K562 (cell line): ENCODE measurements around the gene COG4. TPM values are rescaled to one million over a fixed set of nuclear protein-coding genes. Genes with fewer than 3 reads are reported as not detected.

Experiments
- ATAC-seq: fragments of 200-7000 bp; cut with Tn5 transposase; 3 replicates; pipeline ENCODE4 v1.9.1; 2020; ENCODE audit warnings: moderate library complexity
- BruUV-seq: library from RNA; stranded (reverse); fragments of 400-500 nt; replicated peaks from 2 replicates; lab custom pipeline; 2021; lab: Mats Ljungman, UMichigan
- CTCF ChIA-PET: fragments of 300-600 bp; formaldehyde crosslinking; extraction: SDS; loops from one replicate; lab custom pipeline; 2021; ENCODE audit warnings: low intra/inter-chr PET ratio; lab: Yijun Ruan, JAX
- POLR2A ChIA-PET: fragments of 300-600, 350-650 bp; sonication (Branson Sonifier 250); formaldehyde crosslinking; extraction: SDS; loops from one replicate; lab custom pipeline; 2021; ENCODE audit warnings: antibody characterized with exemption, inconsistent platforms; lab: Yijun Ruan, JAX
- DNase-seq, 4 experiments: peaks; one replicate each; pipeline versions ENCODE4 v3.0.0 to v3.0.0-alpha.2; 2011 to 2018; ENCODE audit warnings: low spot score in 3 of 4, mixed read lengths in 3 of 4; ENCODE audit errors: extremely low read depth in 1 of 4
- FAIRE-seq: peaks from 2 replicates; lab custom pipeline; 2011; peaks lifted over from hg19 to GRCh38; lab: Jason Lieb, UNC
- H2AFZ ChIP-seq: 2 replicates; pipeline ENCODE4 v1.6.0; 2011; ENCODE audit warnings: low read depth, low read length, control low read depth, inconsistent platforms
- H3K27ac ChIP-seq: fragments of 200-600 bp; 3 replicates; pipeline ENCODE4 v1.8.0; 2011; ENCODE audit warnings: low read depth, mild to moderate bottlenecking, control low read depth, inconsistent platforms, low read length, moderate library complexity, mixed read lengths; ENCODE audit errors: extremely low read depth
- H3K27me3 ChIP-seq, 2 experiments: fragments of 300-600 bp in 1 of 2; 2 replicates in 1 of 2; 3 replicates in 1 of 2; pipeline versions ENCODE4 v1.6.0 to v1.8.0; 2011; ENCODE audit warnings: inconsistent platforms in 2 of 2, low read length in 2 of 2, mild to moderate bottlenecking in 1 of 2, mixed read lengths in 1 of 2, moderate library complexity in 1 of 2; ENCODE audit not compliant: control insufficient read depth in 2 of 2, insufficient read depth in 2 of 2
- H3K36me3 ChIP-seq: fragments of 300-600 bp; 3 replicates; pipeline ENCODE4 v1.8.0; 2011; ENCODE audit warnings: mild to moderate bottlenecking, low read length, inconsistent platforms; ENCODE audit not compliant: control insufficient read depth, insufficient read depth
- H3K4me1 ChIP-seq, 2 experiments: fragments of 200-600 bp in 1 of 2; replicated peaks in 1 of 2; 2 replicates in 1 of 2; 3 replicates in 1 of 2; pipeline versions ENCODE4 v1.5.1 to v1.8.0; 2011; ENCODE audit warnings: inconsistent platforms in 2 of 2, low read length in 2 of 2, mild to moderate bottlenecking in 1 of 2, mixed read lengths in 1 of 2, moderate library complexity in 1 of 2; ENCODE audit not compliant: control insufficient read depth in 2 of 2, insufficient read depth in 2 of 2
- H3K4me2 ChIP-seq: 2 replicates; pipeline ENCODE4 v1.6.1; 2011; ENCODE audit warnings: low read length, control low read depth, inconsistent platforms, mixed read lengths; ENCODE audit not compliant: insufficient read depth
- H3K4me3 ChIP-seq: fragments of 200-600 bp; sonication (generic), shearing (Covaris generic); 2 replicates; pipeline ENCODE4 v1.5.1; 2016; ENCODE audit warnings: control low read depth, inconsistent platforms
- H3K79me2 ChIP-seq: fragments of 200-600 bp; 3 replicates; pipeline ENCODE4 v1.8.0; 2011; ENCODE audit warnings: low read length, inconsistent platforms; ENCODE audit not compliant: control insufficient read depth, insufficient read depth
- H3K9ac ChIP-seq, 2 experiments: 2 replicates each; pipeline versions ENCODE4 v1.6.0 to v1.6.1; 2011; ENCODE audit warnings: low read depth in 2 of 2, low read length in 2 of 2, control low read depth in 1 of 2, inconsistent platforms in 1 of 2, mild to moderate bottlenecking in 1 of 2, mixed read lengths in 1 of 2; ENCODE audit not compliant: insufficient read depth in 1 of 2
- H3K9me1 ChIP-seq: one replicate; pipeline ENCODE4 v1.6.0; 2011; ENCODE audit warnings: inconsistent platforms, mild to moderate bottlenecking, low read length, moderate library complexity; ENCODE audit not compliant: control insufficient read depth, insufficient read depth
- H3K9me3 ChIP-seq: replicated peaks from 2 replicates; pipeline ENCODE4 v1.5.1; 2011; ENCODE audit warnings: low read depth, low read length, inconsistent platforms; ENCODE audit not compliant: control insufficient read depth, insufficient read depth
- H4K20me1 ChIP-seq: replicated peaks from 2 replicates; pipeline ENCODE4 v1.6.1; 2011; ENCODE audit warnings: low read length, inconsistent platforms, mixed read lengths; ENCODE audit not compliant: control insufficient read depth, insufficient read depth
- ARID1B ChIP-seq: fragments of 450-650 bp; IDR thresholded peaks from 2 replicates; pipeline ENCODE4 v1.6.1; 2016; ENCODE audit warnings: antibody characterized with exemption, mild to moderate bottlenecking, inconsistent platforms
- CEBPZ ChIP-seq: fragments of 150-350 bp; IDR thresholded peaks from 2 replicates; pipeline ENCODE4 v1.6.1; 2014; ENCODE audit warnings: low read depth, mild to moderate bottlenecking, low read length, borderline replicate concordance
- CTCF ChIP-seq, 3 experiments: IDR thresholded peaks in 2 of 3; conservative IDR thresholded peaks in 1 of 3; 2 replicates each; pipeline ENCODE4 v1.5.1; 2011 to 2012; ENCODE audit warnings: low read length in 3 of 3, mild to moderate bottlenecking in 3 of 3, control low read depth in 2 of 3, improper control_type of control experiment in 1 of 3, inconsistent platforms in 1 of 3, low read depth in 1 of 3, mixed read lengths in 1 of 3, moderate library complexity in 1 of 3; ENCODE audit not compliant: insufficient read depth in 2 of 3
- FOXM1 ChIP-seq, 2 experiments: fragments of 450-650 bp in 1 of 2; sonication (generic) in 1 of 2; formaldehyde crosslinking in 1 of 2; IDR thresholded peaks; 2 replicates each; pipeline versions ENCODE4 v1.6.1 to v1.9.0; 2017 to 2022; ENCODE audit warnings: low read depth in 2 of 2, mild to moderate bottlenecking in 2 of 2, missing genetic modification reagents in 1 of 2, moderate library complexity in 1 of 2
- JUNB ChIP-seq: fragments of 450-650 bp; formaldehyde crosslinking; conservative IDR thresholded peaks from 2 replicates; pipeline ENCODE4 v1.4.0; 2020; ENCODE audit warnings: mild to moderate bottlenecking
- MECOM ChIP-seq: fragments of 250-450 bp; sonication (Bioruptor Pico); IDR thresholded peaks from 2 replicates; pipeline ENCODE4 v1.8.0; 2022; ENCODE audit warnings: inconsistent platforms
- PHF21A ChIP-seq: fragments of 450-650 bp; IDR thresholded peaks from 2 replicates; pipeline ENCODE4 v1.6.1; 2017; ENCODE audit warnings: low read depth, borderline replicate concordance
- POU5F1 ChIP-seq: fragments of 150-350 bp; IDR thresholded peaks from 2 replicates; pipeline ENCODE4 v1.6.1; 2014; ENCODE audit warnings: borderline replicate concordance, low read length, low read depth, mild to moderate bottlenecking; ENCODE audit not compliant: partially characterized antibody
- PTRF ChIP-seq: fragments of 450-650 bp; IDR thresholded peaks from 2 replicates; pipeline ENCODE4 v1.6.1; 2016; ENCODE audit warnings: mild to moderate bottlenecking, missing genetic modification characterization, missing compliant biosample characterization
- SRF ChIP-seq, 2 experiments: fragments of 250-450, 450-650 bp in 1 of 2; sonication (Bioruptor Pico) in 1 of 2; sonication (generic) in 1 of 2; formaldehyde crosslinking; IDR thresholded peaks; 2 replicates each; pipeline versions ENCODE4 v1.5.0 to v1.5.1; 2020 to 2022; ENCODE audit warnings: mild to moderate bottlenecking in 1 of 2, missing genetic modification reagents in 1 of 2
- ZMIZ1 ChIP-seq, 2 experiments: fragments of 150-350 bp in 1 of 2; IDR thresholded peaks; 2 replicates each; pipeline ENCODE4 v1.6.1; 2012 to 2016; ENCODE audit warnings: low read depth in 2 of 2, low read length in 2 of 2, mild to moderate bottlenecking in 1 of 2, moderate library complexity in 1 of 2
- WGBS: fragments of 100-300 bp; shearing (Covaris generic); methylation state at CpG from one replicate; pipeline ENCODE4 v1.1.6; 2016; ENCODE audit warnings: low coverage, mixed read lengths; ENCODE audit not compliant: insufficient coverage; ENCODE audit errors: missing lambda C conversion rate; 5-methylcytosine and 5-hydroxymethylcytosine counted together
- in situ Hi-C: fragments of 300-500 bp; cut with MboI; formaldehyde crosslinking; loops from 4 replicates; pipeline ENCODE4 v1.15.0; 2018; ENCODE audit warnings: inconsistent platforms, mixed read lengths
- intact Hi-C: fragments of 100-400 bp; cut with micrococcal nuclease; formaldehyde crosslinking; loops from 2 replicates; pipeline ENCODE4 v1.14.2; 2022
- polyA plus RNA-seq, 8 experiments: library from polyadenylated mRNA; depleted of rRNA in 4 of 8; stranded (reverse) in 5 of 8; unstranded in 3 of 8; fragments of >200 nt; fragmentation: Nextera tagmentation in 2 of 8; fragmentation: Illumina TruSeq in 1 of 8; extraction: Ambion mirVana in 2 of 8; extraction: Trizol in 1 of 8; gene quantifications; 2 replicates each; pipeline versions ENCODE4 v1.2.1 to v1.2.3, GENCODE V29; 2011 to 2014; ENCODE audit warnings: inconsistent platforms in 1 of 8, missing spikeins in 1 of 8
- total RNA-seq, 7 experiments: library from RNA; depleted of rRNA in 6 of 7; stranded (reverse); fragments of >200 nt in 6 of 7; fragmentation: Illumina TruSeq in 2 of 7; extraction: Trizol in 2 of 7; gene quantifications; 2 replicates each; pipeline versions ENCODE4 v1.2.1 to v1.2.3, GENCODE V29; 2011 to 2021; ENCODE audit warnings: low replicate concordance in 1 of 7

COG4 gene
- total and polyA plus RNA-seq, 9 of the 15 experiments (the other 6 are each of a cell fraction or from before 2014, with no cell fraction given) = 13.7 to 73.9 (median 44.2) TPM

GRCh38 chr16:70455910-70456309, 67.4 kb downstream of the COG4 start:
- Histone ChIP-seq H3K36me3 (no peaks in the 10 kb centered on the region), H3K4me1 (peaks cover 10 to 25% of the 10 kb centered on the region in 2 experiments; a peak in 4 of 5 replicates), H3K79me2 (peaks cover 10% of the 10 kb centered on the region), H3K9ac (peak overlapping the region in 1 of 2 experiments; percentile 37; a peak in 1 of 4 replicates), H3K9me3 (no peaks in the 10 kb centered on the region), H3K27ac (peak overlapping the region; percentile 32; the same call in 1 of the 3 replicates), H3K9me1 (no peaks in the 10 kb centered on the region), H3K4me3 (no peak overlapping the region), H4K20me1 (no peaks in the 10 kb centered on the region), H3K27me3 (no peaks in the 10 kb centered on the region), H3K4me2 (peak overlapping the region; percentile 26; the same call in 1 of the 2 replicates), H2AFZ (no peak overlapping the region)
- ChIA-PET CTCF (interaction anchor here (0.6 to 1.5 kb wide), 2 partner anchors 60 to 86 kb away, joined by 3 to 10 read pairs; no protein-coding TSS in a partner anchor), POLR2A (interaction anchor here (0.6 to 1.1 kb wide), 6 partner anchors 13 to 168 kb away, joined by 3 to 5 read pairs (median 4); no protein-coding TSS in a partner anchor)
- in situ Hi-C loops (no loop called here), intact Hi-C loops (loop anchor here (2.0 to 5.0 kb wide), 2 partner anchors 34 to 61 kb away; no protein-coding TSS in a partner anchor)
- 35% methylated on average over 5 of the region's 7 CpGs for WGBS
- peak; percentile 50 for ATAC-seq
- FAIRE-seq = peak; percentile 49
- BruUV-seq = no TSS peak
- peak in 2 of 4 experiments; percentile 13 to 57 for DNase-seq
- no peak for TF ChIP-seq SRF (CRISPR knock-in tag; IDR thresholded peaks at IDR 0.05)
- no peak for TF ChIP-seq PHF21A
- TF ChIP-seq JUNB (CRISPR knock-in tag) = no peak
- peak; percentile 48 to 50 (median 49); a peak in 5 of 6 replicates for TF ChIP-seq CTCF (IDR thresholded peaks at IDR 0.05 in 2 of 3, conservative IDR thresholded peaks at IDR 0.05 in 1 of 3; ENCODE audit: insufficient read depth in 2 of 3, low read depth in 1 of 3, low read length in 3 of 3)
- TF ChIP-seq ZMIZ1 (IDR thresholded peaks at IDR 0.05; ENCODE audit: low read depth in 2 of 2, low read length in 2 of 2) = no peak
- TF ChIP-seq ARID1B = 0 out of 2 replicates have a peak, but pooled peaks have one; percentile 7
- TF ChIP-seq MECOM = no peak
- TF ChIP-seq FOXM1 (IDR thresholded peaks at IDR 0.05; ENCODE audit: low read depth) = no peak
- TF ChIP-seq FOXM1 (CRISPR knock-in tag; IDR thresholded peaks at IDR 0.05; ENCODE audit: low read depth) = no peak
- TF ChIP-seq CEBPZ = no peak
- TF ChIP-seq PTRF (tag) = no peak
- TF ChIP-seq POU5F1 = no peak
